GM20000 (cell line): ENCODE data around the gene ADAMTS20.
"Not testable (repeated sequence)": the region's sequence is repeated elsewhere in the genome, so short reads cannot be mapped to it uniquely, and the experiment has no call there.

Experiments
- DNase-seq: peaks from one replicate; pipeline ENCODE4 v3.0.0; 2012; ENCODE audit warnings: low spot score
- CTCF ChIP-seq: IDR thresholded peaks from 2 replicates; pipeline ENCODE4 v1.5.1; 2012; ENCODE audit warnings: mild to moderate bottlenecking, control low read depth; ENCODE audit errors: extremely low read depth, missing control alignments

Gene ADAMTS20

GRCh38 chr12:43551279-43551970, 578 bp downstream of the ADAMTS20 start:
- no peak for DNase-seq
- TF ChIP-seq CTCF: no peak

- DNase-seq: no peak
- TF ChIP-seq CTCF: no peak
Measured at GRCh38 chr12:43550831-43551271, 1.2 kb downstream of the ADAMTS20 start.

- TF ChIP-seq CTCF: no peak
- DNase-seq: no peak
Measured at GRCh38 chr12:43544703-43545102, 7.3 kb downstream of the ADAMTS20 start.

GRCh38 chr12:43540470-43540869, 11.5 kb downstream of the ADAMTS20 start:
- DNase-seq: no peak
- no peak for TF ChIP-seq CTCF

- DNase-seq: not testable (repeated sequence)
Measured at GRCh38 chr12:43537675-43538074, 14.3 kb downstream of the ADAMTS20 start.

GRCh38 chr12:43516045-43516444, 36.0 kb downstream of the ADAMTS20 start:
- no peak for DNase-seq
- TF ChIP-seq CTCF: no peak

GRCh38 chr12:43501703-43502102, 50.3 kb downstream of the ADAMTS20 start:
- peak; percentile 49 for DNase-seq
- no peak for TF ChIP-seq CTCF

- DNase-seq: no peak
- no peak for TF ChIP-seq CTCF
Measured at GRCh38 chr12:43493261-43493797, 58.7 kb downstream of the ADAMTS20 start.
